Hepatocyte (in vitro differentiated cells): ENCODE results near the gene CDC42SE2. TPM values are rescaled to one million over a fixed set of nuclear protein-coding genes. Genes with fewer than 3 reads are reported as not detected.

Experiments used
- DNase-seq: peaks from one replicate; pipeline ENCODE4 v3.0.0-alpha.2; 2016; ENCODE audit warnings: low spot score
- H2AFZ ChIP-seq: fragments of 200-600 bp; sonication (generic); 2 replicates; pipeline ENCODE4 v1.6.0; 2016; ENCODE audit warnings: antibody characterized with exemption, mild to moderate bottlenecking
- H3K27ac ChIP-seq: fragments of 200-600 bp; sonication (generic); 2 replicates; pipeline ENCODE4 v1.5.1; 2016; ENCODE audit warnings: mild to moderate bottlenecking
- H3K27me3 ChIP-seq: fragments of 200-600 bp; sonication (generic); 2 replicates; pipeline ENCODE4 v1.6.1; 2016
- H3K36me3 ChIP-seq: fragments of 200-600 bp; sonication (generic); replicated peaks from 2 replicates; pipeline ENCODE4 v1.5.1; 2016; ENCODE audit warnings: low read depth; ENCODE audit not compliant: insufficient read depth
- H3K4me1 ChIP-seq: fragments of 200-600 bp; sonication (generic); 2 replicates; pipeline ENCODE4 v1.5.1; 2016; ENCODE audit warnings: mild to moderate bottlenecking, moderate library complexity; ENCODE audit not compliant: insufficient read depth
- H3K4me2 ChIP-seq: fragments of 200-600 bp; sonication (generic); 2 replicates; pipeline ENCODE4 v1.6.0; 2016
- H3K4me3 ChIP-seq: fragments of 200-600 bp; sonication (generic); 2 replicates; pipeline ENCODE4 v1.5.1; 2016; ENCODE audit warnings: mild to moderate bottlenecking
- H3K79me2 ChIP-seq: fragments of 200-600 bp; sonication (generic); 2 replicates; pipeline ENCODE4 v1.6.0; 2017; ENCODE audit warnings: mild to moderate bottlenecking
- H3K9me2 ChIP-seq: fragments of 200-600 bp; sonication (generic); replicated peaks from 2 replicates; pipeline ENCODE4 v1.6.0; 2017; ENCODE audit warnings: mild to moderate bottlenecking; ENCODE audit not compliant: insufficient read depth
- H3K9me3 ChIP-seq: fragments of 200-600 bp; sonication (generic); 2 replicates; pipeline ENCODE4 v1.5.1; 2016; ENCODE audit warnings: low read depth, mild to moderate bottlenecking
- H4K20me1 ChIP-seq: fragments of 200-600 bp; sonication (generic); 2 replicates; pipeline ENCODE4 v1.6.0; 2016; ENCODE audit warnings: mild to moderate bottlenecking; ENCODE audit not compliant: insufficient read depth, poor library complexity, severe bottlenecking
- EZH2 ChIP-seq: fragments of 200-600 bp; sonication (generic); IDR thresholded peaks from 2 replicates; pipeline ENCODE4 v1.6.1; 2016; ENCODE audit warnings: antibody characterized with exemption, mild to moderate bottlenecking, borderline replicate concordance
- EZH2phosphoT487 ChIP-seq: fragments of 200-600 bp; sonication (generic); IDR thresholded peaks from one replicate; pipeline ENCODE4 v1.6.1; 2018; ENCODE audit warnings: antibody characterized with exemption, mild to moderate bottlenecking, low read depth, moderate library complexity; ENCODE audit not compliant: unreplicated experiment, severe bottlenecking
- WGBS: methylation state at CpG from one replicate; pipeline ENCODE4 v1.1.6; 2016; ENCODE audit warnings: low lambda C conversion rate; ENCODE audit errors: missing lambda C conversion rate; 5-methylcytosine and 5-hydroxymethylcytosine counted together
- polyA plus RNA-seq: library from polyadenylated mRNA; unstranded; fragments of >200 nt; fragmentation: Nextera tagmentation; extraction: Ambion mirVana; gene quantifications from 2 replicates; pipeline ENCODE4 v1.2.1, GENCODE V29; 2016
- total RNA-seq: library from RNA; depleted of rRNA; stranded (reverse); fragments of >200 nt; gene quantifications from 2 replicates; pipeline ENCODE4 v1.2.3, GENCODE V29; 2014
- TF ChIP-seq, protein P1 (sequence below): fragments of 200-600 bp; sonication (generic); IDR thresholded peaks from 2 replicates; pipeline ENCODE4 v1.5.1; 2016; ENCODE audit warnings: antibody characterized with exemption, mild to moderate bottlenecking; ENCODE audit not compliant: poor library complexity

Gene CDC42SE2, protein sequence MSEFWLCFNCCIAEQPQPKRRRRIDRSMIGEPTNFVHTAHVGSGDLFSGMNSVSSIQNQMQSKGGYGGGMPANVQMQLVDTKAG
- total RNA-seq (45.4 and 51.5 TPM in 2 replicates), polyA plus RNA-seq (21.9 and 27.2 TPM in 2 replicates)

DNA sequence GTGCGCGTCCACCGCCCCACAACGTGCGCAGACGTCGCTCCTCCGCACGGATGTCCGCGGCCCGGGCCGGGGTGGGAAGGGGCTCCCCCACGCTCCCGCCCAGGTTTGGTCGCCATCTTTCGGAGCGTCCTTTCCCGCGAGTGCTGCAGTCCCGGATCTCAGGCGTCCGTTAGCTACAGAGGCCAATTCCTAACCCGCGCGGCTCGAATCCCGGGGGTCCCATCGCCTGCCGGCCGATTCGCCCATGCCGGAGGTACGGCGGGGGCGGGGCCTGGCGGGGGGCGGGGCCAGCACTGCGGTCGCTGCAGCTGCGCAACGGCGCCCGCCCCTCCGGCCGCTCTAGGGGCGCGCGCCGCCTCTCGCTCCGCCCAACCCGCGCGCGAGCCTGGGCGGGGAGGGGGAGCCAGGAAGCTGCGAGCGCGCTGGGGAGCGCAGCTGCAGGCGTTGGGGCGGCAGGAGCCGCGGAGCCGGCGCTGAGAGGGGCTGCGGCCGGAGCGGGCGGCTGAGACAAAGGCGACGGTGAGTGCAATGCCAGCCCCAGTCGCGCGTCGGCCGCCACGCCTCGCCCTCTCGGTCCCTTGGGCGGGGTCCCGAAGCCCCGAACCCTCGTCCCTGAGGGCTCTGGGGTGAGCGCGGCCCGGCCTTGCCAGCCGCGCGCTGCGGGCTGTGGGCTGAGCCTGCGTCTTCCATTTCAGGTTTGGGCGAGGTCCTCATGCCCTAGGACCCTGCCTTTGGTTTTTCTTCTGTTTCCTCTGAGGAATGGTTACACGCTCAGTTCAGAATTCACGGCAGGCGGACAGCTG is at the start of gene CDC42SE2:
Gene CDC42SE2 (plus strand): TSS at position 406 of the 803 bp plus-strand sequence. CDS start 95,441 bp downstream, outside the sequence.
- DNase-seq = peak; percentile 96
- Histone ChIP-seq H3K79me2 (peaks cover 45% of the 10 kb centered on the region), H3K4me3 (peak within 1 kb of the TSS; percentile 97), H3K36me3 (no peaks in the 10 kb centered on the region), H3K9me2 (no peaks in the 10 kb centered on the region), H3K9me3 (no peaks in the 10 kb centered on the region), H3K27me3 (no peaks in the 10 kb centered on the region), H3K4me2 (peak within 1 kb of the TSS; percentile 82), H3K4me1 (peaks cover 3% of the 10 kb centered on the region), H2AFZ (peak within 1 kb of the TSS; percentile 97), H3K27ac (peak within 1 kb of the TSS; percentile 97), H4K20me1 (peaks cover 6% of the 10 kb centered on the region)
- TF ChIP-seq, protein P1, sequence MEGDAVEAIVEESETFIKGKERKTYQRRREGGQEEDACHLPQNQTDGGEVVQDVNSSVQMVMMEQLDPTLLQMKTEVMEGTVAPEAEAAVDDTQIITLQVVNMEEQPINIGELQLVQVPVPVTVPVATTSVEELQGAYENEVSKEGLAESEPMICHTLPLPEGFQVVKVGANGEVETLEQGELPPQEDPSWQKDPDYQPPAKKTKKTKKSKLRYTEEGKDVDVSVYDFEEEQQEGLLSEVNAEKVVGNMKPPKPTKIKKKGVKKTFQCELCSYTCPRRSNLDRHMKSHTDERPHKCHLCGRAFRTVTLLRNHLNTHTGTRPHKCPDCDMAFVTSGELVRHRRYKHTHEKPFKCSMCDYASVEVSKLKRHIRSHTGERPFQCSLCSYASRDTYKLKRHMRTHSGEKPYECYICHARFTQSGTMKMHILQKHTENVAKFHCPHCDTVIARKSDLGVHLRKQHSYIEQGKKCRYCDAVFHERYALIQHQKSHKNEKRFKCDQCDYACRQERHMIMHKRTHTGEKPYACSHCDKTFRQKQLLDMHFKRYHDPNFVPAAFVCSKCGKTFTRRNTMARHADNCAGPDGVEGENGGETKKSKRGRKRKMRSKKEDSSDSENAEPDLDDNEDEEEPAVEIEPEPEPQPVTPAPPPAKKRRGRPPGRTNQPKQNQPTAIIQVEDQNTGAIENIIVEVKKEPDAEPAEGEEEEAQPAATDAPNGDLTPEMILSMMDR = no peak
- TF ChIP-seq EZH2phosphoT487 = no peak
- no peak for TF ChIP-seq EZH2
- 2% methylated on average over 55 of the region's 97 CpGs for WGBS

DNA sequence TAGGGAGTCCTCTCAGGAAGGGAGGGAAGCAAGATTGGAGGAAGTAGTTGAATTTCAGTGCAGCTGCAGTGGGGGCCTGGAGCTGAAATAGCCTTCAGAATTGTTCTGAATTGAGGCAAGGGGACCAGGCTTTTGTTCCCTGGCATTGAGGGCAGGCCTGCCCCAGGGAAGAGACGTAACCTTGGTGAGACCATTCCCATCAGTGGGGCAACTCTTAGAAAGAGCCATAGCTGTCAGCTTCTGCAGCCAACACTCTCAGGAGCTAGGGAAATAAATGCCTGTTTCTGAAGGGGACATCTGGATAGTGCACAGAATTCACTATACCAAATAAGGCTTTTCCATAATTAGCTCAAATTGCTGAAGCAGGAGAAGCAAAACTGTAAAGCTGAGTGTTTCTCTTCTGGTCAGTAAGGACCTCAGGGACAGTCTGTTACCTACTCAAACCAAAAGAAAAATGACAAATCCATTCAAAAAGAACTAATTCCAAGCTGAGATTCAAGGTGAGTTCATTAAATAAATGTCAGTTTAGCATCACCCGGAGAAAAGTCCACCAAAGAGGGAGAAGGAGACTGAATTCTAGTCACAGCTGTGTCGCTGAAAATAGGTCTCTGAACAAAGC is 49.1 kb upstream of the CDC42SE2 start:
- Histone ChIP-seq H2AFZ (no peak overlapping the region), H3K9me2 (no peaks in the 10 kb centered on the region), H3K79me2 (no peaks in the 10 kb centered on the region), H3K27ac (no peak overlapping the region), H3K9me3 (no peaks in the 10 kb centered on the region), H3K4me3 (no peak overlapping the region), H3K4me2 (no peak overlapping the region), H3K27me3 (no peaks in the 10 kb centered on the region), H4K20me1 (no peaks in the 10 kb centered on the region), H3K36me3 (no peaks in the 10 kb centered on the region), H3K4me1 (no peaks in the 10 kb centered on the region)
- WGBS = 89% methylated on average over 3 of the region's 3 CpGs
- TF ChIP-seq, protein P1 = no peak
- TF ChIP-seq EZH2phosphoT487 = no peak
- no peak for TF ChIP-seq EZH2
- DNase-seq = no peak

DNA sequence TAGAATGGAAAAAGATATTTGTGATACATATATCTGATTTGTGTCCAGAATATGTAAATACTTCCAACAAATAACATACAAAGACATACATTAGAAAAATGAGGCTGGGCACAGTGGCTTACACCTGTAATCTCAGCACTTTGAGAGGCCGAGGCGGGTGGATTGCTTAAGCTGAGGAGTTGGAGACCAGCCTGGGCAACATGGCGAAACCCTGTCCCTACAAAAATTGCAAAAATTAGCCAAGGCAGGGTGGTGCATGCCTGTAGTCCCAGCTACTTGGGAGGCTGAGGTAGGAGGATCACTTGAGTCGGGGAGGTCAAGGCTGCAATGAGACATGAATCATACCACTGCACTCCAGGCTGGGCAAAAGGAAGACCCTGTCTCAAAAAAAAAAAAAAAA is 46.1 kb upstream of the CDC42SE2 start:
- no peak overlapping the region for H3K4me3 ChIP-seq
- H2AFZ ChIP-seq = no peak overlapping the region
- 87% methylated on average over 4 of the region's 4 CpGs for WGBS
- DNase-seq = no peak
- no peak overlapping the region for H3K4me2 ChIP-seq
- H3K9me2 ChIP-seq = no peaks in the 10 kb centered on the region
- TF ChIP-seq EZH2phosphoT487 = no peak
- no peak for TF ChIP-seq EZH2
- TF ChIP-seq, protein P1 = no peak
- H3K27me3 ChIP-seq = no peaks in the 10 kb centered on the region
- no peaks in the 10 kb centered on the region for H3K79me2 ChIP-seq
- no peak overlapping the region for H3K27ac ChIP-seq
- H4K20me1 ChIP-seq = no peaks in the 10 kb centered on the region
- no peaks in the 10 kb centered on the region for H3K9me3 ChIP-seq
- no peaks in the 10 kb centered on the region for H3K36me3 ChIP-seq
- no peaks in the 10 kb centered on the region for H3K4me1 ChIP-seq
